Prostate gland (tissue), 2 donors: ENCODE measurements around the gene TRAPPC12. TPM values are rescaled to one million over a fixed set of nuclear protein-coding genes. Genes with fewer than 3 reads are reported as not detected.

Experiments
- DNase-seq: peaks from one replicate; pipeline ENCODE4 v3.0.0-alpha.2; 2019; ENCODE audit warnings: low spot score
- H3K27ac ChIP-seq, 2 donors: fragments of 200-600 bp; sonication (generic); 2 replicates each; pipeline ENCODE4 v1.5.1; 2017 to 2019
- H3K27me3 ChIP-seq: fragments of 200-600 bp; sonication (generic); replicated peaks from 2 replicates; pipeline ENCODE4 v1.5.1; 2019; ENCODE audit not compliant: insufficient read depth
- H3K36me3 ChIP-seq, 2 donors: fragments of 200-600 bp; sonication (generic); 1 replicate in 1 of 2; 2 replicates in 1 of 2; pipeline versions ENCODE4 v1.5.1 to v1.8.1; 2017 to 2019
- H3K4me1 ChIP-seq: fragments of 200-600 bp; sonication (generic); replicated peaks from 2 replicates; pipeline ENCODE4 v1.5.1; 2019
- H3K4me3 ChIP-seq, 2 donors: fragments of 200-600 bp; sonication (generic); 2 replicates each; pipeline ENCODE4 v1.5.1; 2017 to 2019
- H3K9me3 ChIP-seq: fragments of 200-600 bp; sonication (generic); 2 replicates; pipeline ENCODE4 v1.5.1; 2017
- POLR2A ChIP-seq: fragments of 450-650 bp; IDR thresholded peaks from one replicate; pipeline ENCODE4 v1.6.1; 2016; ENCODE audit warnings: antibody characterized with exemption, mild to moderate bottlenecking
- POLR2AphosphoS5 ChIP-seq: sonication (generic); formaldehyde crosslinking; IDR thresholded peaks from one replicate; pipeline ENCODE4 v1.6.1; 2017; ENCODE audit warnings: antibody characterized with exemption
- WGBS: methylation state at CpG from one replicate; pipeline ENCODE4 v1.1.5; 2018; 5-methylcytosine and 5-hydroxymethylcytosine counted together
- intact Hi-C: fragments of 100-400 bp; cut with DNase I; formaldehyde crosslinking; loops from one replicate; pipeline ENCODE4 v1.14.2; 2022
- total RNA-seq, 2 donors: library from RNA; depleted of rRNA; stranded (reverse); fragments of >200 nt; gene quantifications; one replicate each; pipeline ENCODE4 v1.1.0, GENCODE V29; 2016
- TF ChIP-seq, protein P1 (sequence below), 4 experiments: fragments of 200-600 bp in 2 of 4; fragments of 450-650 bp in 2 of 4; sonication (generic) in 2 of 4; IDR thresholded peaks; 1 replicate in 3 of 4; 2 replicates in 1 of 4; pipeline ENCODE4 v1.5.1; 2016 to 2019; ENCODE audit warnings: antibody characterized with exemption in 4 of 4, mild to moderate bottlenecking in 2 of 4, moderate library complexity in 2 of 4

TRAPPC12 gene
- 100 to 1,000 TPM; 114 to 128 TPM for total RNA-seq

DNA sequence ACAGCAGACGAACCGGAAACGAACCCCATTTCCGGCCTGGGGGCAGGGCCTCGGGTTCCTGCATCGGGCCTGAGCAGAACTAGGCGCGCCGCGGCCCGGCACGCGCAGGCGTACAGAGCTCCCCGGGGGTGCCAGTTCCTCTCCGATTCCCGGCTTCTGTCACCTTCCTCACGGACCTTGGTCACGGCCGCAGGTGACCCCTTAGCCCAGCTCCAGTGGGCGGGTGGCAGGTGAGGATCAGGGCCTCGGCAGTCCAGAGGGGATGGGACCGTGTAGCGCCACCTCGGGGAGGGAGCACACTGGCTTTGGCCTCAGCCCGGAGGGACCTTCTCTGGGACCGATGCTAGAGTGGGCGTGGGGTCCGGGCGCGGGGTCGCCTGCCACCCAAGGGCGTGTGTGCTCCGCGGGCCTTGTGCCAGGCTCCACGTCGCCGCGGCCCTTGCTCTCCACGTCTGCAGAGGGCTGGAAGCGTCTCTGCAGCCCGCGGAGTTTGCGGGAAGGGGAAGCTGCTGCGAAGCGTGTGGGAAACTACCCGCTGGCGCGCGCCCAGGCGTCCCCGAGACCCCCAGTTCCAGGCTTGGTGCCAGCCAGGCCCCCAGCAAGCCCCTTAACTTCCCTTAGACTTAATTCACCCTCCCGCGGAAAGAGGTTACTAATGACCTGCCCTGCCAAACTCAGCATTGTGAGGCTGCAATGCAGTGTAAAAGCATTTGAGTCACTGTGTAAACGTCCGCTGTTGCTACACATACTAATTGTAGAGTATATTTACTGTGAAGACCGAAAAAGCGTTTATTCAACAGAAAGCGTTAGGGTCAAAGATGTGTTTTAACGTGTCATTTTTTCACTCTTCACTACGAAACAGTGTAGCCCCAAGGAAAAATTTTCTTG is at the start of gene TRAPPC12:
Gene TRAPPC12 (plus strand): TSS at position 48 of the 888 bp plus-strand sequence. CDS start 7,930 bp downstream, outside the sequence.
- Histone ChIP-seq H3K4me1 (no peaks in the 10 kb centered on the region), H3K4me3 (peak within 1 kb of the TSS; percentile 61 to 72), H3K36me3 (no peaks in the 10 kb centered on the region), H3K27me3 (no peaks in the 10 kb centered on the region), H3K9me3 (no peaks in the 10 kb centered on the region), H3K27ac (peak within 1 kb of the TSS; percentile 82 to 91)
- DNase-seq: peak; percentile 77
- WGBS: 1% methylated on average over 38 of the region's 61 CpGs
- intact Hi-C loops: loop anchor here (5.0 kb wide), 2 partner anchors 177 to 197 kb away; partner anchors contain the start of genes RNASEH1 and RPS7
- TF ChIP-seq, protein P1, sequence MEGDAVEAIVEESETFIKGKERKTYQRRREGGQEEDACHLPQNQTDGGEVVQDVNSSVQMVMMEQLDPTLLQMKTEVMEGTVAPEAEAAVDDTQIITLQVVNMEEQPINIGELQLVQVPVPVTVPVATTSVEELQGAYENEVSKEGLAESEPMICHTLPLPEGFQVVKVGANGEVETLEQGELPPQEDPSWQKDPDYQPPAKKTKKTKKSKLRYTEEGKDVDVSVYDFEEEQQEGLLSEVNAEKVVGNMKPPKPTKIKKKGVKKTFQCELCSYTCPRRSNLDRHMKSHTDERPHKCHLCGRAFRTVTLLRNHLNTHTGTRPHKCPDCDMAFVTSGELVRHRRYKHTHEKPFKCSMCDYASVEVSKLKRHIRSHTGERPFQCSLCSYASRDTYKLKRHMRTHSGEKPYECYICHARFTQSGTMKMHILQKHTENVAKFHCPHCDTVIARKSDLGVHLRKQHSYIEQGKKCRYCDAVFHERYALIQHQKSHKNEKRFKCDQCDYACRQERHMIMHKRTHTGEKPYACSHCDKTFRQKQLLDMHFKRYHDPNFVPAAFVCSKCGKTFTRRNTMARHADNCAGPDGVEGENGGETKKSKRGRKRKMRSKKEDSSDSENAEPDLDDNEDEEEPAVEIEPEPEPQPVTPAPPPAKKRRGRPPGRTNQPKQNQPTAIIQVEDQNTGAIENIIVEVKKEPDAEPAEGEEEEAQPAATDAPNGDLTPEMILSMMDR (IDR thresholded peaks at IDR 0.05): peak in 3 of 4 experiments; percentile 38 to 57 (median 47)
- TF ChIP-seq POLR2A: peak; percentile 74
- TF ChIP-seq POLR2AphosphoS5: peak; percentile 86

DNA sequence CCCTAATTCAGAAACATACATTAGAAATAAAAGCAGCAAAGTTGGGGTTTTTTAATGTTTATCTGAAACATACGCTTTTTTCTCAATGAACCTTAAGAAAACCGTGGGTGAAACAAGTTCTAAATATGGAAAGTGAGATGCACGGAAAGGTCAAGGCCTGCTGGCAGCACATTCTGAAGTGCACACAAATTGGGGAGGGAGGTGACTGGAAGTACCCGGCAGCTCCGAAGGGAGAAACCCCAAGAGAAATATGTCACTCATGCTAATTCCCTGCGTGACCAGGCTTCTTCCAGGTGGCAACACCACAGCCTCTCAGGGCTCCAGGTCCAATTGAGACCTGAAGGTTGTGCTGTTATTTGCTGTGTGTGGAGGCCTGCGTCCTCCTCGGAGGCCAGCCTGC is 47.4 kb upstream of the TRAPPC12 start:
- Histone ChIP-seq H3K27ac (no peak overlapping the region), H3K4me1 (no peaks in the 10 kb centered on the region), H3K9me3 (no peaks in the 10 kb centered on the region), H3K27me3 (no peaks in the 10 kb centered on the region), H3K4me3 (no peak overlapping the region), H3K36me3 (no peaks in the 10 kb centered on the region)
- 91% methylated on average over 8 of the region's 8 CpGs for WGBS
- DNase-seq: no peak
- TF ChIP-seq POLR2AphosphoS5: no peak
- TF ChIP-seq POLR2A: no peak
- TF ChIP-seq, protein P1 (IDR thresholded peaks at IDR 0.05): no peak
- intact Hi-C loops: no loop called here

DNA sequence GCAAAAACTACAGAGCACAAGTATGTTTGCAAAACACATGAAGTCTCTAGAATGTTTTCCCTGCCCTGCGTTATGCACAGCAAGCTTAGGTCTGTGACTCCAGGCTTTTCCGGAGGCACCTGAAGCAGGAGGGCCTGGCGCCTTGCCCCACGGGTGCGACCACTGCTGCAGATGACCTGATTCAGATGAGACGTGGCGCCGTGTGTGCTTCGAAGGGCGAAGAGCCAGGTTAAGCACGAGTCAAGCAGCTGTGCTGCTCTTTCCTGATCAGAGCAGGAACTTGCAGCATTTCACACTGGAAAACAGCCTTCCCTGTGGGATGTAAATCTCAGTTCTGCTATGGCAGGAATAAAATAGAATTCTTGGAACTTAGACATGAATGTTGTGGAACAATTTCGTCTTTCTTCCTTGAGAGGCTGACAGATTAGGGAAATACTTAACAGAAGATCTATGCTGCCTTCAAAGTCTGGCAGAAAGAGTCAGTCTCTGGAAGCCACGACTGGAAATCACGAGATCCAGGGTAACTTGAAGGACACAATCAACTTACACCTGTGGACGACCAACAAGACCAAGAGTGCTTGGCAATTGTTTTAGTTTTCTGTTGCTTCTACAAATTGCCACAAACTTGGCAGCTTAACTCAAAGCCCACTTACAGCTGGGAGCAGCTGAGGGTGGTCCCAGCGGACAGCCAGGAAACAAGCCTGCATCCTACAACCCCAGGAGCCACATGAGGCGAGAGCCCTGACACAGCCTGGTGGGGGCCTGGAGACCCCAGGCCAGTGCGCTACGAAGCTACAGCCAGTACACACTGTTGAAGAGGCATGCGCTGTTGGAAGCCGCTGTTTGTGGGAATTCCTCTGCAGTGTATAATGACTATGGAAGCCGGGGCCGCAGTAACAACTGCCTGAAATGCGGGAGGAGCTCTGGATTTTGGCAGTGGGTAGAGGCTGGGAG is 44.8 kb upstream of the TRAPPC12 start:
- WGBS: 83% methylated on average over 24 of the region's 24 CpGs
- intact Hi-C loops: no loop called here
- no peak overlapping the region for H3K27ac ChIP-seq

DNA sequence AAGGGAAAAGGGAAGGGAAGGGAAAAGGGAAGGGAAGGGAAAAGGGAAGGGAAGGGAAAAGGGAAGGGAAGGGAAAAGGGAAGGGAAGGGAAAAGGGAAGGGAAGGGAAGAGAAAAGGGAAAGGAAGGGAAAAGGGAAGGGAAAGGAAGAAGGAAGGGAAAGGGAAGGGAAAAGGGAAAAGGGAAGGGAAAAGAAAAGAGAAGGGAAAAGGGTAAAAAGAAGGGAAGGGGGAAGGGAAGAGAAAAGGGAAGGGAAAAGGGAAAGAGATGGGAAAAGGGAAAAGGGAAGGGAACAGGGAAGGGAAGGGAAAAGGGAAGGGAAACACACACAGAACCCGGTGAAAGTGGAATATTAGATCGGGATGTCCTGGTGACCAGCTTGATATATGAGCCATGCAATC is 42.6 kb upstream of the TRAPPC12 start:
- 100% methylated on average over 2 of the region's 2 CpGs for WGBS
- no peaks in the 10 kb centered on the region for H3K4me1 ChIP-seq
- H3K27me3 ChIP-seq: no peaks in the 10 kb centered on the region
- no peak overlapping the region for H3K27ac ChIP-seq
- intact Hi-C loops: no loop called here
- H3K36me3 ChIP-seq: no peaks in the 10 kb centered on the region
- no peak overlapping the region for H3K4me3 ChIP-seq
- TF ChIP-seq, protein P1 (IDR thresholded peaks at IDR 0.05): no peak
- TF ChIP-seq POLR2A (no peak), POLR2AphosphoS5 (no peak)
- H3K9me3 ChIP-seq: no peaks in the 10 kb centered on the region
- DNase-seq: no peak

More for the DNA sequence above, 44.8 kb upstream of the TRAPPC12 start:
- H3K4me3 ChIP-seq: no peak overlapping the region
- H3K36me3 ChIP-seq: no peaks in the 10 kb centered on the region
- no peak for DNase-seq
- no peak for TF ChIP-seq POLR2AphosphoS5
- TF ChIP-seq, protein P1 (IDR thresholded peaks at IDR 0.05): no peak
- no peak for TF ChIP-seq POLR2A
- no peaks in the 10 kb centered on the region for H3K4me1 ChIP-seq
- H3K9me3 ChIP-seq: no peaks in the 10 kb centered on the region
- no peaks in the 10 kb centered on the region for H3K27me3 ChIP-seq
